NCI-H1436 treated with DMSO at 0.1 percent for 48 hours (cell line): ENCODE measurements around the gene CHD2.
"Not testable (repeated sequence)": the region's sequence is repeated elsewhere in the genome, so short reads cannot be mapped to it uniquely, and the experiment has no call there.

Experiments
- DNase-seq: peaks from one replicate; lab custom pipeline; 2025; lab: John Stamatoyannopoulos, UW

CHD2 gene

DNA sequence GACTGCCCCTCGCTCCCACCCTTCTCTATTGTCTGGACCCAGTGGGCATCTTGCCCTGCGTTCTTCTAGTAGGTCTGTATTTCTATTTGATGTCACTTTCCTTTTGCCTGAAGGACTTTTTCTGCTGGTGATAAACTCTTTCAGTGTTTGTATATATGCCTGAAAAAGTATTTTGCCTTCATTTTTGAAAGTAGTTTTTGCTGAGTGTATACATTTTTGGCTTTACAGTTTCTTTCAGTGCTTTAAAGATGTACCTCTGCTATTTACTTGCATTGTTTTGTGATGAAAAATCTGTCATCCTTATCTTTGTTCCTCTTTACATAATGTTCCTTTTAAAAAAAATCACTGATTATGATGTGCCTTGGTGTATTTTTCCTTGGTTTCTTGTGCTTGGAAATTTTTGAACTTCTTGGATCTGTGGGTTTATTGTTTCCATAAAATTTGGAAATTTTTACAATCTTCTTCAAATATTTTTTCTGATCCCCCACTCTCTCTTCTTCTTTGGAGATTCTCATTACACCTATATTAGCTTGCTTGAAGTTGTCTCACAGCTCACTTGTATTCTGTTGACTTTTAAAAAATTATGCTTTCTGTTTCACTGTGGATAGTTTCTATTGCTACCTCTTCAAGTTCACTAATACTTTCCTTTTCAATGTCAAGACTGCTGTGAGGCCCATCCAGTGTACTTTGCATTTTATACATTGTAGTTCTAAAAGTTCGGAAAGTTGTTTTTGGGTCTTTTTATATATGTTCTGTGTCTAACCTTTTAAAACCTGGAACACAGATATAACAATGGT lies 121.0 kb downstream of the CHD2 start:
- DNase-seq: no peak

DNA sequence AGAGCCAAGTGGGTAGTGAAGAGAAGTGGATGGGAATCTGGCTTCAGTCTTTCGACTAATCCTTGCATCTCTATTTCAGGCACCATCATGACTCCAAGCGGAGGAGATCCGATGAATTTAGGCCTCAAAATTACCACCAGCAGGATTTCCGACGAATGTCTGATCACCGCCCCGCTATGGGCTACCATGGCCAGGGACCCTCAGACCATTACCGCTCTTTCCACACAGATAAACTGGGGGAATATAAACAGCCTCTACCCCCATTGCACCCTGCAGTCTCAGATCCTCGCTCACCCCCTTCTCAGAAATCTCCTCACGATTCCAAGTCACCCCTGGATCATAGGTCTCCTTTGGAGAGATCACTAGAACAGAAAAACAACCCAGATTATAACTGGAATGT lies 124.2 kb downstream of the CHD2 start:
- DNase-seq: no peak

- DNase-seq: no peak
These were observed 124.8 kb downstream of the CHD2 start for GRCh38 chr15:93024716-93025624.

GRCh38 chr15:93025625-93025982 lies 125.5 kb downstream of the CHD2 start:
- DNase-seq: no peak

DNA sequence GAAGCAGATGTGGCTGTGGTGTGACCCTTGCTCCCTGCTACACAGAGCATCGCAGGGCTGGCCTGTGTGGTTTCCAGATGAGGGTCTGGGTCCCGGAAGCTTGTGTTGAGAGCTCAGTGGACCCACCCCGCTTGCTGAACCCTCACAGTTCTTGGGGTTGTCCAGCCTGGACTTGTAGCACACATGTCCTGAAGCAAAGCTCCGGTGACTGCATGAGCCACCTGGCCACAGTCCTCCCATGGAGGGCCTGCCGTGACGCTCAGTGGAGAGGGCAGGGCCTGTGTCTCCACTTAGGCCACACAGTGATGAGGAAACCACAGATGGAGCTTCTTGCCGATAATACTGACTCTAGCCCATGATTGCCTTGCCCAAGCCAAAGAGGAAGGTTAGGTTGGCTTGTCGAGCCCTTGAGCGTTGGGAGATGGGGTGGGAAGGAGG lies 126.3 kb downstream of the CHD2 start:
- no peak for DNase-seq

GRCh38 chr15:93027413-93027812 lies 127.3 kb downstream of the CHD2 start:
- DNase-seq: no peak

- no peak for DNase-seq
These were observed 128.0 kb downstream of the CHD2 start for GRCh38 chr15:93028111-93028631.

DNA sequence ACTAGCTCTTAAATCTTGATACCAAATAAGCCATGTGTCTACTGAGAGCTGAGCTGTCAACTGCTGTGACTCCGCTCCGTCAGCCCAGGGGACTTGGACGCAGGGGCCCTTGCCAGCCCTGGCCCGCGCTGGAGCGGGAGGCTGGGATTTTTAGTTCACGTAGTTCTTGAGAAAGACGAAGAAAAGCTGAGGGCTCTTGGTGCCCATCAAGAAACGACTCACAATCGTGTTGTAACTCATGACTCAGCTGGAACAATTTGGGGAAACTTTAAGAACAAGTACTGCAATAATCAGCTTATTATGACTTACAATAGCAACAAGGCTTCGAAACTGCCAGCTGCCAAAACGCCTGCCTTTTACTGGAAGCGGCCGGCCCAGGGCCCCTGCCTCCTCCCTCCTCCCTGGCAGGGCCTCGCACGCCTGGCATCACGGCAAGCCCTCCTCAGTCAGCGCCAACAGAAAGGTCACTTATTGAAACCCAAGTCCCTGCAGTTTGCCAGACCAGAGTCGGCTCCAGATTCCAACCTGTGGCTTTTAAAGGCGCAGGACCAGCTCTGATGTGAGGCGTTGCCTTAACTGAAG lies 128.6 kb downstream of the CHD2 start:
- DNase-seq: no peak

DNA sequence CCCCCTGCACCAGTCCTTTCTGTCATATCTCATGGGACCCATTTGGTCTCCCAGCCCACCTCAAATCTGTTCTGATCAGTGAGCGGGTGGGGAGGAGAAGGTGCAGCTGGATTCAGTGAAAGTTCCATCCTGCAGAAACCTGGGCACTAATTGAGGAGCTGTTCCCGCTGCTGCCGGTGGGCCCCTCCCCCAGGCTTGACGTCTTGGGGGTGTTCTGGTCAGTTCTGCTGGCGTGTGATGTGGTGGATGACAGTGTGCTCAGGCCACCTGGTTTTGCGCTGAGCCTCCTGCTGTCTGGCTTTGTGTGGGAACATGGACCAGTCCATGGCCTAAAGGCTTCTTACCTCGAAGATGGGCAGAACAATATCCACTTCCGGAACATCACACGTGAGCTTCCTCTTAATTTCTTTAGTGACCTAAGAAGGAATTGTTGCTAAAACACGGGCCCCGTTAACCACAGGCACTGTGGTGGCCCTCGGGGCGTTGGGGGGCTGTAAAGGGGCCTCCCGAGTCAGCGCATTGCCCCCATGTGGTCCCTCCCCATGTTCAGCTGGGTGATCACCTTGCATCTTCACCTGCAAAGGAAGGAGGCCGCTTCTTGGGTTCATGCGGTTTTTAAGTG lies 129.2 kb downstream of the CHD2 start:
- no peak for DNase-seq

- DNase-seq: no peak
These were observed 129.8 kb downstream of the CHD2 start for GRCh38 chr15:93029836-93030429.

- no peak for DNase-seq
These were observed 130.4 kb downstream of the CHD2 start for GRCh38 chr15:93030430-93031102.

- no peak for DNase-seq
These were observed 131.0 kb downstream of the CHD2 start for GRCh38 chr15:93031103-93031464.

GRCh38 chr15:93031557-93032384 lies 131.6 kb downstream of the CHD2 start:
- not testable (repeated sequence) for DNase-seq

DNA sequence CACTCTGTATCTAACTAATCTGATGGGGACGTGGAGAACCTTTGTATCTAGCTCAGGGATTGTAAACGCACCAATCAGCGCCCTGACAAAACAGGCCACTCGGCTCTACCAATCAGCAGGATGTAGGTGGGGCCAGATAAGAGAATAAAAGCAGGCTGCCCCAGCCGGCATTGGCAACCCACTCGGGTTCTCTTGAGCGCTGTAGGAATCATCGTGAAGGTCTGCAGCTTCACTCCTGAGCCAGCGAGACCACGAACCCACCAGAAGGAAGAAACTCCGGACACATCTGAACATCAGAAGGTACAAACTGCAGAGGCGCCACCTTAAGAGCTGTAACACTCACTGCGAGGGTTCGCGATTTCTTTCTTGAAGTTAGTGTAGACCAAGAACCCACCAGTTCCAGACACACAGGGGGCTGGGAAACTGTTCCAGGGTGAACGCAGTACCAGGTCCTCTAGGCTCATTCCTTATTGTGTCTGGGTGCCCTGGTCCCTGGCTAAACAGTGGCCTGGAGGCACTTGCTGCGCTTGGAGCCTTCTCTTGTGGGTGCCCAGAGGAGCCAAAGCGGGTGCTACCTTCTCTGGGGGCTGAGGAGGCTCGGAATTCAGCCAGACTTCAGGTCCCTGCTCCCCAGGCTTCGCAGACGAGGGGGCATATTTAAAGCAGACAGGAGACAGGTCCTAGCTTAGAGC lies 132.5 kb downstream of the CHD2 start:
- not testable (repeated sequence) for DNase-seq

DNA sequence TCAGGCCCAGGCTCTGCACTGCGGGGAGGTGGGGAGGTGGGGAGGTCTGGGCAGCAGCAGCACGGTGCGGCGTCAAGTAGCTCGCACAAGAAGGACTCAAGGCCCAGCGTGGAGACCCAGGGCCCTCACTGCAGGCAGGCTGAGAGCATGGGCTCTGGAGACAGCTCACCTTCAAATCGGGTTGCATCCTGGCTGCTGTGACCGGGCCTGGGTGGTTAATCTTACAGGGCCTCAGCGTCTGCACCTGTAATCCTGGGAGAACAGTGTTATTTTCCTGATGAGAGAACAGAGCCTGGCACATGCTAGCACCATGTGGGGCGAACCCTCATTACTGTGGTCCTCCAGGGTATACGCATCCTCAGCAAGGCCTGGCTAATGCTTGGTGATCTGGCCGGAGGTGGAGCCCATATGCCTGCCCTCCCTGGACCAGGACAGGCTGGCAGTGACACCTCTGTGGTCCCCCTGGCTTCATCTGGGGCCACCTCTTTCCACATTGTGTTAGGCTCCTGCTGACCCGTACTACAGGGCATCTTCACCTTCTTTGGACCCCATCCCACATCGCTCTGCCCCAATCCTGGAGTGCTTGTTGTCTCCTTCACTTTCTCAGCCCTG lies 133.4 kb downstream of the CHD2 start:
- DNase-seq: no peak

- no peak for DNase-seq
These were observed 134.4 kb downstream of the CHD2 start for GRCh38 chr15:93034512-93034911.

DNA sequence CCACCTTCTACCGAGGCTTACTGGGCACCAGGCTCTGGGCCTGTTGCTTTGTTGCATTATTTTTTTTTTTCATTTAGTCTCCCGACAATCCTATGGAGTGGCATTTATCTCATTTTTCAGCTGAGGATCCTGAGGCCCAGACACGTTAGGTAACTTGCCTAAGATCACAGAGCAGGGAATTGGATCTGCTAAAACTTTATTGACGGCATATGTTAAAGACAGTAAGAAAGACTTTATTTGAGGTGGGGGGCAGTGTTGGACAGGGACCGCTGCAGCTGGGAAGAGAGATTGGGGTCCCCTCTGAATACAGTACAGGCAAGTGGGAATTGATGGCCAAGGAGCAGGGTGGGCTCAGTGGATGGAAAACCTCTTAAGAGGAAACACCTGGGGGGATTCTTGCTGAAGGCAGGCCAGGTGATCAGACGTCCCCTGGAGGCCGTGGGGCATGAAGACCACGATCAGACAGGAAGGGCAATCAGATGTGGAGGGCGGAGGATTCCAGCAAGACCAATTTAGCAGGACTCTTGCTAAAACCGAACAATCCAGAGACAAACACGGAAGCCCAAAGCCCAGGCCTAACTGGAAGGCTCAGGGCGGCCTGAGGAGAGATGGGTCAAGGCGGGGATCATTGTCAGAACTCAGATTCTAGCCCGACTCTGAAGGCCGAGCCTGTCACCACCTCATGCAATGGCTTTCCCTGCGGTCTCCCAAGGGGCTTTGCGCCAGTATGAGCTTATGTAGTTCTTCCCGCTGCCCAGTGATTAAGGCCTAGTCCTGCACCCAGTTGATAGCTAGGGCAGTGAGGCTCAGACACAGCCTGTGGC lies 135.2 kb downstream of the CHD2 start:
- no peak for DNase-seq
